Type B pancreatic cell (in vitro differentiated cells): ENCODE measurements around the gene KCNT1. TPM values are rescaled to one million over a fixed set of nuclear protein-coding genes. Genes with fewer than 3 reads are reported as not detected.

ENCODE experiments used
- DNase-seq: peaks from one replicate; pipeline ENCODE4 v3.0.0; 2021; ENCODE audit warnings: mixed read lengths; ENCODE audit not compliant: unreplicated experiment; ENCODE audit errors: extremely low spot score
- H3K27ac Mint-ChIP-seq: 2 replicates; pipeline ENCODE4 v1.8.0; 2021; ENCODE audit warnings: mild to moderate bottlenecking, mixed read lengths
- H3K27me3 Mint-ChIP-seq: 2 replicates; pipeline ENCODE4 v1.8.0; 2021; ENCODE audit warnings: mixed read lengths
- H3K36me3 Mint-ChIP-seq: 2 replicates; pipeline ENCODE4 v1.8.0; 2021; ENCODE audit warnings: mixed read lengths
- H3K4me1 Mint-ChIP-seq: one replicate; pipeline ENCODE4 v1.8.0; 2021; ENCODE audit warnings: mixed read lengths; ENCODE audit not compliant: unreplicated experiment
- H3K4me3 Mint-ChIP-seq: 2 replicates; pipeline ENCODE4 v1.8.0; 2021; ENCODE audit warnings: mild to moderate bottlenecking, mixed read lengths
- H3K9me3 Mint-ChIP-seq: 2 replicates; pipeline ENCODE4 v1.8.0; 2021; ENCODE audit warnings: mixed read lengths
- total RNA-seq: library from RNA; stranded (reverse); gene quantifications from 2 replicates; pipeline ENCODE4 v1.2.1, GENCODE V29; 2021; ENCODE audit warnings: low replicate concordance
- TF ChIP-seq, protein P1 (sequence below): fragments of 200-600 bp; sonication (generic); conservative IDR thresholded peaks from 2 replicates; pipeline ENCODE4 v1.5.0; 2021; ENCODE audit warnings: antibody characterized with exemption, mild to moderate bottlenecking

KCNT1 gene
- total RNA-seq, 1 donor from 2014 or later = not detected

- Mint-ChIP-seq H3K36me3 (no peaks in the 10 kb centered on the region), H3K27ac (no peak overlapping the region), H3K4me3 (no peak overlapping the region), H3K9me3 (peaks cover 9% of the 10 kb centered on the region), H3K4me1 (no peaks in the 10 kb centered on the region), H3K27me3 (peaks cover 45% of the 10 kb centered on the region)
- DNase-seq = no peak
- TF ChIP-seq, protein P1, sequence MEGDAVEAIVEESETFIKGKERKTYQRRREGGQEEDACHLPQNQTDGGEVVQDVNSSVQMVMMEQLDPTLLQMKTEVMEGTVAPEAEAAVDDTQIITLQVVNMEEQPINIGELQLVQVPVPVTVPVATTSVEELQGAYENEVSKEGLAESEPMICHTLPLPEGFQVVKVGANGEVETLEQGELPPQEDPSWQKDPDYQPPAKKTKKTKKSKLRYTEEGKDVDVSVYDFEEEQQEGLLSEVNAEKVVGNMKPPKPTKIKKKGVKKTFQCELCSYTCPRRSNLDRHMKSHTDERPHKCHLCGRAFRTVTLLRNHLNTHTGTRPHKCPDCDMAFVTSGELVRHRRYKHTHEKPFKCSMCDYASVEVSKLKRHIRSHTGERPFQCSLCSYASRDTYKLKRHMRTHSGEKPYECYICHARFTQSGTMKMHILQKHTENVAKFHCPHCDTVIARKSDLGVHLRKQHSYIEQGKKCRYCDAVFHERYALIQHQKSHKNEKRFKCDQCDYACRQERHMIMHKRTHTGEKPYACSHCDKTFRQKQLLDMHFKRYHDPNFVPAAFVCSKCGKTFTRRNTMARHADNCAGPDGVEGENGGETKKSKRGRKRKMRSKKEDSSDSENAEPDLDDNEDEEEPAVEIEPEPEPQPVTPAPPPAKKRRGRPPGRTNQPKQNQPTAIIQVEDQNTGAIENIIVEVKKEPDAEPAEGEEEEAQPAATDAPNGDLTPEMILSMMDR = no peak
These were observed 34.4 kb downstream of the KCNT1 start for GRCh38 chr9:135736272-135736978.

GRCh38 chr9:135736979-135737839 lies 35.2 kb downstream of the KCNT1 start:
- no peak overlapping the region for H3K4me3 Mint-ChIP-seq
- H3K9me3 Mint-ChIP-seq = peaks cover 5% of the 10 kb centered on the region
- peaks cover 42% of the 10 kb centered on the region for H3K27me3 Mint-ChIP-seq
- H3K36me3 Mint-ChIP-seq = no peaks in the 10 kb centered on the region
- no peak overlapping the region for H3K27ac Mint-ChIP-seq
- TF ChIP-seq, protein P1 = no peak
- no peak for DNase-seq
- H3K4me1 Mint-ChIP-seq = no peaks in the 10 kb centered on the region

- H3K27ac Mint-ChIP-seq = no peak overlapping the region
- TF ChIP-seq, protein P1 = no peak
- H3K4me3 Mint-ChIP-seq = no peak overlapping the region
- no peaks in the 10 kb centered on the region for H3K36me3 Mint-ChIP-seq
- no peaks in the 10 kb centered on the region for H3K4me1 Mint-ChIP-seq
- H3K9me3 Mint-ChIP-seq = no peaks in the 10 kb centered on the region
- peaks cover 39% of the 10 kb centered on the region for H3K27me3 Mint-ChIP-seq
- no peak for DNase-seq
These were observed 36.0 kb downstream of the KCNT1 start for GRCh38 chr9:135737840-135738521.

GRCh38 chr9:135739271-135740220 lies 37.6 kb downstream of the KCNT1 start:
- DNase-seq = no peak
- H3K4me1 Mint-ChIP-seq = no peaks in the 10 kb centered on the region
- peaks cover 31% of the 10 kb centered on the region for H3K27me3 Mint-ChIP-seq
- no peak overlapping the region for H3K4me3 Mint-ChIP-seq
- no peaks in the 10 kb centered on the region for H3K36me3 Mint-ChIP-seq
- TF ChIP-seq, protein P1 = no peak
- no peak overlapping the region for H3K27ac Mint-ChIP-seq
- no peaks in the 10 kb centered on the region for H3K9me3 Mint-ChIP-seq
